DOHH2 (cell line): ENCODE data around the gene TPO.

Source experiments
- EZH2phosphoT487 ChIP-seq: fragments of 200-600 bp; sonication (generic); IDR thresholded peaks from 2 replicates; pipeline ENCODE4 v1.6.1; 2017; ENCODE audit warnings: borderline replicate concordance, mild to moderate bottlenecking, antibody characterized with exemption, low read length, moderate library complexity, mixed read lengths
- TF ChIP-seq, protein P1 (sequence below): fragments of 200-600 bp; sonication (generic); IDR thresholded peaks from one replicate; pipeline ENCODE4 v1.5.1; 2014; ENCODE audit warnings: antibody characterized with exemption, mild to moderate bottlenecking, low read depth, low read length; ENCODE audit not compliant: poor library complexity, severe bottlenecking

DNA sequence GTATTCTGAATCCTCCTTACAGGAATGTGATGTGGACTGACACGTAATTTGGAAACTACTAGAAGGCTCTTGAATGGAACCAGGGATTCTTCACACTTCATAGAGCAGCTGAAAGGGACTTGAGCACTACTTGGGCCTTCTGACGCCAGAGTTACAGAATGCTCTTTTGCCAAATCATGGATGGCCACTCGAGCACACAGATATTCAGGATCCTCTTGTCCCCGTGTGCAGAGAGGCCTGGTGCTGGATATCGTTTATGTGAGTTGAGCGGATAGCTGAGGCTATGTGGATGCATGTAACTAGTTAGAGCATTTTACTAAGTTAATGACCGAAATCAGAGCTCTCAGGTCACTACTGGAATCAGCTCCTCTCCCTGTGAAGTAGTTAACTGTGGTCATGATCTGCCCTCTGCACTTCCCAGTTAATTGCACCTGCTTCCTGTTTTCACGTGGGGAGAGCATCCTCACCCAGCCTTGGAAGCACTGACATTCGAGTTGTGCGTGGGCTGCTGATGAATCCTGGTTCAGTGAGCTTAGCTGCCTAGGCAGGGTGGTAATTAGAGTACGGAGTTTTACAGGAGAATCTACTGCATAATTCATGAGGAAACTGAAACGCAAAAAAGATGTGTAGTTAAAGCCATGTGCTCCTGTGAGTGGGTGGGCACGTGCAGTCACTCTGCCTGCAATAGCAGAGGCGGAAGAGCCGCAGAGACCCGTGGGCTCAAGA lies 5.2 kb upstream of the TPO start:
- TF ChIP-seq, protein P1, sequence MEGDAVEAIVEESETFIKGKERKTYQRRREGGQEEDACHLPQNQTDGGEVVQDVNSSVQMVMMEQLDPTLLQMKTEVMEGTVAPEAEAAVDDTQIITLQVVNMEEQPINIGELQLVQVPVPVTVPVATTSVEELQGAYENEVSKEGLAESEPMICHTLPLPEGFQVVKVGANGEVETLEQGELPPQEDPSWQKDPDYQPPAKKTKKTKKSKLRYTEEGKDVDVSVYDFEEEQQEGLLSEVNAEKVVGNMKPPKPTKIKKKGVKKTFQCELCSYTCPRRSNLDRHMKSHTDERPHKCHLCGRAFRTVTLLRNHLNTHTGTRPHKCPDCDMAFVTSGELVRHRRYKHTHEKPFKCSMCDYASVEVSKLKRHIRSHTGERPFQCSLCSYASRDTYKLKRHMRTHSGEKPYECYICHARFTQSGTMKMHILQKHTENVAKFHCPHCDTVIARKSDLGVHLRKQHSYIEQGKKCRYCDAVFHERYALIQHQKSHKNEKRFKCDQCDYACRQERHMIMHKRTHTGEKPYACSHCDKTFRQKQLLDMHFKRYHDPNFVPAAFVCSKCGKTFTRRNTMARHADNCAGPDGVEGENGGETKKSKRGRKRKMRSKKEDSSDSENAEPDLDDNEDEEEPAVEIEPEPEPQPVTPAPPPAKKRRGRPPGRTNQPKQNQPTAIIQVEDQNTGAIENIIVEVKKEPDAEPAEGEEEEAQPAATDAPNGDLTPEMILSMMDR = no peak
- no peak for TF ChIP-seq EZH2phosphoT487
